ENCODE measurements around the gene OVAAL.

DNA sequence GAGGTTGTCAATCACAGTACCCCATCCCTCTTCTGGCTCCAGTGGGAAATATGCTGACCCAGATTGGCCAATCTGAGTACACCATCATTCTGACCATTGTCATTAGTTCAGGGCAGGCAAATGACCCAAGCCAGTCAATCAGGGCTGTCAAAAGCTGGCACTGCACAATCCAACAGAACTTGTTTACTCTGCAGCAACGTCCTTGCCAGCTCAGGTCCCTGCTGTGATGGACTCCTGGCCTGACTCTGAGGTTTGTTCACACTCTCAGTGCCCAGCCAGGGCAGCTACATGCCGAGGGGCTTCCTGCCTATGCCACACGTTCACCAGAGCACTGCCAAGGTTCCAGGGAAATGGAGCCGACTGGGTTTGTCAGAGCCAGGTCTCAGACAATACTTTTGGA is 14.7 kb upstream of the OVAAL start:
- TF ChIP-seq, protein P1, sequence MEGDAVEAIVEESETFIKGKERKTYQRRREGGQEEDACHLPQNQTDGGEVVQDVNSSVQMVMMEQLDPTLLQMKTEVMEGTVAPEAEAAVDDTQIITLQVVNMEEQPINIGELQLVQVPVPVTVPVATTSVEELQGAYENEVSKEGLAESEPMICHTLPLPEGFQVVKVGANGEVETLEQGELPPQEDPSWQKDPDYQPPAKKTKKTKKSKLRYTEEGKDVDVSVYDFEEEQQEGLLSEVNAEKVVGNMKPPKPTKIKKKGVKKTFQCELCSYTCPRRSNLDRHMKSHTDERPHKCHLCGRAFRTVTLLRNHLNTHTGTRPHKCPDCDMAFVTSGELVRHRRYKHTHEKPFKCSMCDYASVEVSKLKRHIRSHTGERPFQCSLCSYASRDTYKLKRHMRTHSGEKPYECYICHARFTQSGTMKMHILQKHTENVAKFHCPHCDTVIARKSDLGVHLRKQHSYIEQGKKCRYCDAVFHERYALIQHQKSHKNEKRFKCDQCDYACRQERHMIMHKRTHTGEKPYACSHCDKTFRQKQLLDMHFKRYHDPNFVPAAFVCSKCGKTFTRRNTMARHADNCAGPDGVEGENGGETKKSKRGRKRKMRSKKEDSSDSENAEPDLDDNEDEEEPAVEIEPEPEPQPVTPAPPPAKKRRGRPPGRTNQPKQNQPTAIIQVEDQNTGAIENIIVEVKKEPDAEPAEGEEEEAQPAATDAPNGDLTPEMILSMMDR (conservative IDR thresholded peaks at IDR 0.05) = no peak
- TF ChIP-seq ZFX (IDR thresholded peaks at IDR 0.05) = no peak
